Measurements from ENCODE around the gene DCAF7. TPM values are rescaled to one million over a fixed set of nuclear protein-coding genes. Genes with fewer than 3 reads are reported as not detected.

The DCAF7 gene
- total RNA-seq, 2 donors from 2014 or later, result 111 to 123 TPM

GRCh38 chr17:63557416-63557815 is 7.1 kb downstream of the DCAF7 start:
- Mint-ChIP-seq H3K9me3 (no peaks in the 10 kb centered on the region), H3K36me3 (peaks cover 0 to 31% of the 10 kb centered on the region in 2 donors), H3K27ac (no peak overlapping the region)
- ATAC-seq (no peak), DNase-seq (ENCODE audit: low spot score in 2 of 2) (no peak)

- H3K36me3 Mint-ChIP-seq, result peaks cover 0 to 26% of the 10 kb centered on the region in 2 donors
- H3K9me3 Mint-ChIP-seq, result no peaks in the 10 kb centered on the region
- peak; percentile 35 to 63 for ATAC-seq
- no peak for DNase-seq (ENCODE audit: low spot score in 2 of 2)
- H3K27ac Mint-ChIP-seq, result no peak overlapping the region
These were observed 8.2 kb downstream of the DCAF7 start for GRCh38 chr17:63558441-63558840.

GRCh38 chr17:63561819-63562218 is 11.5 kb downstream of the DCAF7 start:
- ATAC-seq (no peak), DNase-seq (ENCODE audit: low spot score in 2 of 2) (no peak)
- no peak overlapping the region for H3K27ac Mint-ChIP-seq
- peaks cover 0 to 7% of the 10 kb centered on the region in 2 donors for H3K36me3 Mint-ChIP-seq
- H3K9me3 Mint-ChIP-seq, result no peaks in the 10 kb centered on the region

DNA sequence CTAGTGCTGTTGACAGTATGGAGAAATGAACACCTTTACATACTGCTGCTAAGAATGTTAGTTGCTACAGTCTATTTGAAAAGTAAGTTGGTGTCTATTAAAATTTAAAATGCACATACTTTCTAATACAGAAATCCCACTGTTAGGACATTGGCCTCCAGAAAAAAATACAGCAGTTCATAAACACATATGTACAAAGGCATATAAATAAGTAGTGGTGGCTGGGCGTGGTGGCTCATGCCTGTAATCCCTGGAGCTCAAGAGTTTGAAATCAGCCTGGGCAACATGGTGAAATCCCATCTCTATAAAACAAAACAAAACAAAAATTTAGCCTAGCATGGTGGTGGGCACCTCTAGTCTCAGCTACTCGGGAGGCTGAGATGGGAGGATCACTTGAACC is 13.1 kb downstream of the DCAF7 start:
- H3K9me3 Mint-ChIP-seq, result no peaks in the 10 kb centered on the region
- no peak overlapping the region for H3K27ac Mint-ChIP-seq
- ATAC-seq, result no peak
- DNase-seq (ENCODE audit: low spot score in 2 of 2), result no peak
- H3K36me3 Mint-ChIP-seq, result no peaks in the 10 kb centered on the region

GRCh38 chr17:63564562-63564961 is 14.3 kb downstream of the DCAF7 start:
- Mint-ChIP-seq H3K27ac (no peak overlapping the region), H3K9me3 (no peaks in the 10 kb centered on the region), H3K36me3 (no peaks in the 10 kb centered on the region)
- DNase-seq (ENCODE audit: low spot score in 2 of 2), result no peak
- ATAC-seq, result no peak

GRCh38 chr17:63567229-63567628 is 17.0 kb downstream of the DCAF7 start:
- H3K9me3 Mint-ChIP-seq, result no peaks in the 10 kb centered on the region
- DNase-seq (ENCODE audit: low spot score in 2 of 2), result no peak
- H3K27ac Mint-ChIP-seq, result no peak overlapping the region
- H3K36me3 Mint-ChIP-seq, result no peaks in the 10 kb centered on the region
- ATAC-seq, result no peak

DNA sequence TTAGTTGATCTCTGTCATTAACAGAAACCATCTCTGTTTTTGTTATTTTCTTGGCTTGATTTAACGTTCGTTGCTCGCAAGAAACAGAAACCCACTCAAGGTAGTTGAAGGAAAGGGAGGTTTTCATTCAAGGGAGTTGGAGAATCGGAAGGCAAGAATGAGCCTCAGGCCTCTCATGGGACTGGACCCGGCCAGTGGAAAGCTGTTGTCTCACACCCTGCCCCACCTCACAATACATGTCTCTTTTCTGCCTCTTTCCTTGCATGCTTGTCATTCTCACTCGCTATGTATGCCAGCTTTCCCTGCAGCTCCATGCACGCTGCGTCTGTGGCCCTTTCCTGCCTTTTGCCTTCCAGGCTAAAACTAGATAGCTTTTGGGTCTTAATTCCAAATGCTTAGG is 18.3 kb downstream of the DCAF7 start:
- DNase-seq (ENCODE audit: low spot score in 2 of 2) (no peak), ATAC-seq (no peak)
- H3K9me3 Mint-ChIP-seq, result no peaks in the 10 kb centered on the region
- no peaks in the 10 kb centered on the region for H3K36me3 Mint-ChIP-seq
- H3K27ac Mint-ChIP-seq, result peak overlapping the region in 1 of 2 donors; percentile 87

- H3K27ac Mint-ChIP-seq, result peak overlapping the region in 1 of 2 donors; percentile 0
These were observed 21.5 kb downstream of the DCAF7 start for GRCh38 chr17:63571632-63572310.

GRCh38 chr17:63573634-63574033 is 23.4 kb downstream of the DCAF7 start:
- DNase-seq (ENCODE audit: low spot score in 2 of 2) (no peak), ATAC-seq (no peak)
- no peaks in the 10 kb centered on the region for H3K9me3 Mint-ChIP-seq
- peak overlapping the region; percentile 38 to 46 for H3K27ac Mint-ChIP-seq
- no peaks in the 10 kb centered on the region for H3K36me3 Mint-ChIP-seq

More at GRCh38 chr17:63571632-63572310, 21.5 kb downstream of the DCAF7 start:
- ATAC-seq (peak; percentile 24 to 86), DNase-seq (ENCODE audit: low spot score in 2 of 2) (no peak)
- no peaks in the 10 kb centered on the region for H3K9me3 Mint-ChIP-seq
- no peaks in the 10 kb centered on the region for H3K36me3 Mint-ChIP-seq

DNA sequence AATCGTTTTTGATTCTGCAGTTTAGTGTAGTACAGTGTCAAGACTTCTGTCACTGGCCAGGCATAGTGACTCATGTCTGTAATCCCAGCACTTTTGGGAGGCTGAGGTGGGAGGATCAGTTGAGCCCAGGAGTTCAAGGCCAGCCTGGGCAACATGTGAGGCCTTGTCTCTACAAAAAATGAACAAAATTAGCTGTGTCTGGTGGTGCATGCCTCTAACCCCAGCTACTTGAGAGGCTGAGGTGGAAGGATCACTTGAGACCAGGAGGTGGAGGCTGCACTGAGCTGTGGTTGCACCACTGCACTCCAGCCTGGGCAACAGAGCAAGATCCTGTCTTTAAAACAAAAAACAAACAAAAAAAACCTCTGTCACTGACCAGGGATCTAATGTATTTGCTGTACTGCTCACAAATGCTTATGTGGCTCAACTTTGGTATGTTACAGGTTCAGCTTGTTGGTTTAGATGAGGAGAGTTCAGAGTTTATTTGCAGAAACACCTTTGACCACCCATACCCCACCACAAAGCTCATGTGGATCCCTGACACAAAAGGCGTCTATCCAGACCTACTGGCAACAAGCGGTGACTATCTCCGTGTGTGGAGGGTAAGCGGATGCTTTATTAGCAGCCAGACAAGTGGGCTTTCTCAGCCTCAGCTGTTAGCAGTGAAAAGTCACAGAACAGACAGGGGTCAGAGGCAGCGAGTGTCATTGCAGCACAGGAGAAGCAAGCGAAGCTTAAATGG is 27.9 kb downstream of the DCAF7 start:
- H3K27ac Mint-ChIP-seq, result no peak overlapping the region

GRCh38 chr17:63578769-63579111 is 28.5 kb downstream of the DCAF7 start:
- Mint-ChIP-seq H3K27ac (peak overlapping the region in 1 of 2 donors; percentile 58), H3K9me3 (no peaks in the 10 kb centered on the region), H3K36me3 (peaks cover 7 to 13% of the 10 kb centered on the region in 2 donors)
- ATAC-seq (no peak), DNase-seq (ENCODE audit: low spot score in 2 of 2) (no peak)

More for the DNA sequence above, 27.9 kb downstream of the DCAF7 start:
- Mint-ChIP-seq H3K36me3 (peaks cover 7 to 9% of the 10 kb centered on the region in 2 donors), H3K9me3 (no peaks in the 10 kb centered on the region)
- DNase-seq (ENCODE audit: low spot score in 2 of 2), result no peak
- no peak for ATAC-seq

- no peak overlapping the region for H3K27ac Mint-ChIP-seq
- no peaks in the 10 kb centered on the region for H3K9me3 Mint-ChIP-seq
- ATAC-seq, result no peak
- no peak for DNase-seq (ENCODE audit: low spot score in 2 of 2)
- H3K36me3 Mint-ChIP-seq, result peaks cover 7 to 13% of the 10 kb centered on the region in 2 donors
These were observed 29.4 kb downstream of the DCAF7 start for GRCh38 chr17:63579633-63580032.

GRCh38 chr17:63587770-63588169 is 37.5 kb downstream of the DCAF7 start:
- no peaks in the 10 kb centered on the region for H3K9me3 Mint-ChIP-seq
- H3K36me3 Mint-ChIP-seq, result peaks cover 6 to 16% of the 10 kb centered on the region in 2 donors
- DNase-seq (ENCODE audit: low spot score in 2 of 2), result no peak
- ATAC-seq, result no peak
- no peak overlapping the region for H3K27ac Mint-ChIP-seq

- peak in 1 of 2 donors; percentile 34 for DNase-seq (ENCODE audit: low spot score in 2 of 2)
- Mint-ChIP-seq H3K27ac (no peak overlapping the region), H3K36me3 (peaks cover 6 to 8% of the 10 kb centered on the region in 2 donors), H3K9me3 (no peaks in the 10 kb centered on the region)
- ATAC-seq, result no peak
These were observed 38.5 kb downstream of the DCAF7 start for GRCh38 chr17:63588797-63589196.

- DNase-seq (ENCODE audit: low spot score in 2 of 2) (no peak), ATAC-seq (no peak)
- Mint-ChIP-seq H3K36me3 (peaks cover 6 to 8% of the 10 kb centered on the region in 2 donors), H3K27ac (peak overlapping the region in 1 of 2 donors; percentile 84), H3K9me3 (no peaks in the 10 kb centered on the region)
These were observed 39.4 kb downstream of the DCAF7 start for GRCh38 chr17:63589646-63590045.

- ATAC-seq (no peak), DNase-seq (ENCODE audit: low spot score in 2 of 2) (no peak)
- H3K27ac Mint-ChIP-seq, result no peak overlapping the region
- no peaks in the 10 kb centered on the region for H3K9me3 Mint-ChIP-seq
- H3K36me3 Mint-ChIP-seq, result peaks cover 0 to 8% of the 10 kb centered on the region in 2 donors
These were observed 42.5 kb downstream of the DCAF7 start for GRCh38 chr17:63592797-63593196.

DNA sequence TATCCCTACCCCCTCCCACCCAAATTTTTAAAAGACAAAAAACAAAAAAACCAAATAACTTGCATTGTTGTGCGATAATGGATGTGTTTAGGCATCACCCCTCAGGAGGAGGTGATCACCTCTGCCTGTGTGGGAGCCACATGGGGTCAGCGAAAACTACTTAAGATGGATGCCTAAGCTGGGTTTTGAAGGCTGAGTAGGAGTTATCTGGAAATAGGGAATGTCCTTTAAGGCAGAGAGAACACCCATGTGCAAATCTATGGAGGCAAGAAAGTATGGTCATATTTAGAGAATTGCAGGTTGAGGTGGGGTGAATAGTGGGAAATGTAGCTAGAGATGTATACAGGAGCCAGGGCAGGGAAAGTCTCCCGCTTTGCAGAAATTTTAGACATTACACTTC is 44.9 kb downstream of the DCAF7 start:
- H3K9me3 Mint-ChIP-seq, result no peaks in the 10 kb centered on the region
- ATAC-seq (no peak), DNase-seq (ENCODE audit: low spot score in 2 of 2) (no peak)
- H3K36me3 Mint-ChIP-seq, result no peaks in the 10 kb centered on the region
- H3K27ac Mint-ChIP-seq, result no peak overlapping the region

Measured in activated naive CD4-positive, alpha-beta T cell treated with anti-CD3 and anti-CD28 coated beads, Interleukin-2, amount 50 U/mL, for 72 hours (primary cell).